Measurements from ENCODE around the gene RPL37.

GRCh38 chr5:40846371-40846770, 11.3 kb upstream of the RPL37 start:
- TF ChIP-seq, protein P1, sequence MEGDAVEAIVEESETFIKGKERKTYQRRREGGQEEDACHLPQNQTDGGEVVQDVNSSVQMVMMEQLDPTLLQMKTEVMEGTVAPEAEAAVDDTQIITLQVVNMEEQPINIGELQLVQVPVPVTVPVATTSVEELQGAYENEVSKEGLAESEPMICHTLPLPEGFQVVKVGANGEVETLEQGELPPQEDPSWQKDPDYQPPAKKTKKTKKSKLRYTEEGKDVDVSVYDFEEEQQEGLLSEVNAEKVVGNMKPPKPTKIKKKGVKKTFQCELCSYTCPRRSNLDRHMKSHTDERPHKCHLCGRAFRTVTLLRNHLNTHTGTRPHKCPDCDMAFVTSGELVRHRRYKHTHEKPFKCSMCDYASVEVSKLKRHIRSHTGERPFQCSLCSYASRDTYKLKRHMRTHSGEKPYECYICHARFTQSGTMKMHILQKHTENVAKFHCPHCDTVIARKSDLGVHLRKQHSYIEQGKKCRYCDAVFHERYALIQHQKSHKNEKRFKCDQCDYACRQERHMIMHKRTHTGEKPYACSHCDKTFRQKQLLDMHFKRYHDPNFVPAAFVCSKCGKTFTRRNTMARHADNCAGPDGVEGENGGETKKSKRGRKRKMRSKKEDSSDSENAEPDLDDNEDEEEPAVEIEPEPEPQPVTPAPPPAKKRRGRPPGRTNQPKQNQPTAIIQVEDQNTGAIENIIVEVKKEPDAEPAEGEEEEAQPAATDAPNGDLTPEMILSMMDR (IDR thresholded peaks at IDR 0.05): no peak
- TF ChIP-seq POLR2A (IDR thresholded peaks at IDR 0.05) (no peak), EP300 (IDR thresholded peaks at IDR 0.05) (no peak)

Data from tibial nerve (tissue), 4 donors.